DOHH2 (cell line): ENCODE measurements around the gene UBAP1.

Experiments used
- EZH2phosphoT487 ChIP-seq: fragments of 200-600 bp; sonication (generic); IDR thresholded peaks from 2 replicates; pipeline ENCODE4 v1.6.1; 2017; ENCODE audit warnings: borderline replicate concordance, mild to moderate bottlenecking, antibody characterized with exemption, low read length, moderate library complexity, mixed read lengths
- TF ChIP-seq, protein P1 (sequence below): fragments of 200-600 bp; sonication (generic); IDR thresholded peaks from one replicate; pipeline ENCODE4 v1.5.1; 2014; ENCODE audit warnings: antibody characterized with exemption, mild to moderate bottlenecking, low read depth, low read length; ENCODE audit not compliant: poor library complexity, severe bottlenecking

- TF ChIP-seq, protein P1, sequence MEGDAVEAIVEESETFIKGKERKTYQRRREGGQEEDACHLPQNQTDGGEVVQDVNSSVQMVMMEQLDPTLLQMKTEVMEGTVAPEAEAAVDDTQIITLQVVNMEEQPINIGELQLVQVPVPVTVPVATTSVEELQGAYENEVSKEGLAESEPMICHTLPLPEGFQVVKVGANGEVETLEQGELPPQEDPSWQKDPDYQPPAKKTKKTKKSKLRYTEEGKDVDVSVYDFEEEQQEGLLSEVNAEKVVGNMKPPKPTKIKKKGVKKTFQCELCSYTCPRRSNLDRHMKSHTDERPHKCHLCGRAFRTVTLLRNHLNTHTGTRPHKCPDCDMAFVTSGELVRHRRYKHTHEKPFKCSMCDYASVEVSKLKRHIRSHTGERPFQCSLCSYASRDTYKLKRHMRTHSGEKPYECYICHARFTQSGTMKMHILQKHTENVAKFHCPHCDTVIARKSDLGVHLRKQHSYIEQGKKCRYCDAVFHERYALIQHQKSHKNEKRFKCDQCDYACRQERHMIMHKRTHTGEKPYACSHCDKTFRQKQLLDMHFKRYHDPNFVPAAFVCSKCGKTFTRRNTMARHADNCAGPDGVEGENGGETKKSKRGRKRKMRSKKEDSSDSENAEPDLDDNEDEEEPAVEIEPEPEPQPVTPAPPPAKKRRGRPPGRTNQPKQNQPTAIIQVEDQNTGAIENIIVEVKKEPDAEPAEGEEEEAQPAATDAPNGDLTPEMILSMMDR: no peak
- TF ChIP-seq EZH2phosphoT487: no peak
Observed at GRCh38 chr9:34190996-34191892, 12.4 kb downstream of the UBAP1 start.
